GM23338 (cell line): ENCODE data around the gene ARHGEF10L. TPM values are rescaled to one million over a fixed set of nuclear protein-coding genes. Genes with fewer than 3 reads are reported as not detected.
A peak's percentile ranks its signal among the peaks of the same experiment; 100 is the strongest.

Source experiments
- ATAC-seq: fragments of 200-7000 bp; cut with Tn5 transposase; 3 replicates; pipeline ENCODE4 v1.9.1; 2020
- DNase-seq: peaks from one replicate; pipeline ENCODE4 v3.0.0-alpha.2; 2015; ENCODE audit warnings: low spot score
- H2AFZ ChIP-seq: fragments of 200-600 bp; sonication (generic); 2 replicates; pipeline ENCODE4 v1.8.0; 2016; ENCODE audit warnings: antibody characterized with exemption, mild to moderate bottlenecking, moderate library complexity
- H3F3A ChIP-seq: fragments of 200-600 bp; sonication (generic); replicated peaks from 2 replicates; pipeline ENCODE4 v1.8.0; 2017; ENCODE audit warnings: antibody characterized with exemption, mixed run types, low read depth
- H3K27ac ChIP-seq: fragments of 200-600 bp; sonication (generic); 2 replicates; pipeline ENCODE4 v1.6.1; 2016; ENCODE audit warnings: low read depth
- H3K27me3 ChIP-seq: fragments of 200-600 bp; sonication (generic); 2 replicates; pipeline ENCODE4 v1.8.0; 2016; ENCODE audit warnings: mild to moderate bottlenecking, mixed run types, moderate library complexity; ENCODE audit not compliant: insufficient read depth
- H3K36me3 ChIP-seq: fragments of 200-600 bp; sonication (generic); 2 replicates; pipeline ENCODE4 v1.8.0; 2016; ENCODE audit warnings: mild to moderate bottlenecking; ENCODE audit not compliant: insufficient read depth
- H3K4me1 ChIP-seq: fragments of 200-600 bp; sonication (generic); 2 replicates; pipeline ENCODE4 v1.8.0; 2016; ENCODE audit warnings: mild to moderate bottlenecking, moderate library complexity; ENCODE audit not compliant: insufficient read depth
- H3K4me2 ChIP-seq: fragments of 200-600 bp; sonication (generic); 2 replicates; pipeline ENCODE4 v1.7.1; 2017; ENCODE audit warnings: mixed run types
- H3K4me3 ChIP-seq: fragments of 200-600 bp; sonication (generic); 2 replicates; pipeline ENCODE4 v1.6.1; 2016; ENCODE audit warnings: mixed run types
- H3K79me2 ChIP-seq: fragments of 200-600 bp; sonication (generic); replicated peaks from 2 replicates; pipeline ENCODE4 v1.8.0; 2017; ENCODE audit warnings: mild to moderate bottlenecking; ENCODE audit not compliant: insufficient read depth
- H3K9me2 ChIP-seq: fragments of 200-600 bp; sonication (generic); 2 replicates; pipeline ENCODE4 v1.8.0; 2017; ENCODE audit not compliant: insufficient read depth
- H4K20me1 ChIP-seq: fragments of 200-600 bp; sonication (generic); replicated peaks from 2 replicates; pipeline ENCODE4 v1.8.0; 2017; ENCODE audit warnings: mild to moderate bottlenecking; ENCODE audit not compliant: insufficient read depth
- H3K27ac Mint-ChIP-seq: 2 replicates; pipeline ENCODE4 v1.8.0; 2020; ENCODE audit warnings: inconsistent platforms, mild to moderate bottlenecking, moderate library complexity, mixed read lengths
- H3K27me3 Mint-ChIP-seq: 3 replicates; pipeline ENCODE4 v1.8.0; 2022; ENCODE audit warnings: low read depth, mild to moderate bottlenecking, moderate library complexity, mixed read lengths, inconsistent platforms; ENCODE audit not compliant: insufficient read depth, poor library complexity
- H3K36me3 Mint-ChIP-seq: 3 replicates; pipeline ENCODE4 v1.8.0; 2021; ENCODE audit warnings: low read depth, mild to moderate bottlenecking, inconsistent platforms, moderate library complexity, mixed read lengths
- H3K4me1 Mint-ChIP-seq: 3 replicates; pipeline ENCODE4 v1.8.0; 2020; ENCODE audit warnings: mild to moderate bottlenecking, inconsistent platforms, mixed read lengths
- H3K4me3 Mint-ChIP-seq: 3 replicates; pipeline ENCODE4 v1.8.0; 2021; ENCODE audit warnings: moderate library complexity, mild to moderate bottlenecking, inconsistent platforms, mixed read lengths
- H3K9me3 Mint-ChIP-seq: 3 replicates; pipeline ENCODE4 v1.8.0; 2020; ENCODE audit warnings: moderate library complexity, mild to moderate bottlenecking, inconsistent platforms, mixed read lengths
- CREB1 ChIP-seq: fragments of 250-450 bp; sonication (Bioruptor Pico); IDR thresholded peaks from 2 replicates; pipeline ENCODE4 v1.5.0; 2020; ENCODE audit warnings: low read depth, mild to moderate bottlenecking, moderate library complexity
- CTCF ChIP-seq, 2 experiments: fragments of 200-600 bp in 1 of 2; sonication (generic) in 1 of 2; conservative IDR thresholded peaks; 2 replicates each; pipeline versions ENCODE4 v1.5.1 to v1.6.1; 2016 to 2017; ENCODE audit warnings: antibody characterized with exemption in 2 of 2, low read depth in 2 of 2, mild to moderate bottlenecking in 2 of 2, moderate library complexity in 1 of 2
- ETS1 ChIP-seq: IDR thresholded peaks from 2 replicates; pipeline ENCODE4 v1.6.1; 2016; ENCODE audit warnings: antibody characterized with exemption
- EZH2 ChIP-seq: fragments of 200-600 bp; sonication (generic); IDR thresholded peaks from one replicate; pipeline ENCODE4 v1.8.0; 2017; ENCODE audit warnings: antibody characterized with exemption, mild to moderate bottlenecking, low read depth; ENCODE audit not compliant: unreplicated experiment
- EZH2phosphoT487 ChIP-seq: fragments of 200-600 bp; sonication (generic); IDR thresholded peaks from one replicate; pipeline ENCODE4 v1.8.1; 2018; ENCODE audit warnings: antibody characterized with exemption; ENCODE audit not compliant: unreplicated experiment
- JUNB ChIP-seq: IDR thresholded peaks from one replicate; pipeline ENCODE4 v1.6.1; 2016; ENCODE audit warnings: antibody characterized with exemption; ENCODE audit not compliant: unreplicated experiment
- NANOG ChIP-seq: IDR thresholded peaks from 2 replicates; pipeline ENCODE4 v1.6.1; 2016; ENCODE audit warnings: antibody characterized with exemption, borderline replicate concordance
- POLR2AphosphoS5 ChIP-seq: IDR thresholded peaks from 2 replicates; pipeline ENCODE4 v1.6.1; 2016; ENCODE audit warnings: antibody characterized with exemption, low read depth
- REST ChIP-seq: IDR thresholded peaks from one replicate; pipeline ENCODE4 v1.6.1; 2018; ENCODE audit warnings: antibody characterized with exemption; ENCODE audit not compliant: unreplicated experiment
- STAT1 ChIP-seq: IDR thresholded peaks from one replicate; pipeline ENCODE4 v1.6.1; 2016; ENCODE audit warnings: antibody characterized with exemption; ENCODE audit not compliant: unreplicated experiment
- ZNF114 ChIP-seq: fragments of 250-450 bp; sonication (Bioruptor Pico); IDR thresholded peaks from 2 replicates; pipeline ENCODE4 v1.5.0; 2020; ENCODE audit warnings: mild to moderate bottlenecking, moderate library complexity
- ZNF331 ChIP-seq: fragments of 250-450 bp; sonication (Bioruptor Pico); IDR thresholded peaks from 2 replicates; pipeline ENCODE4 v1.5.0; 2020; ENCODE audit warnings: low read depth, mild to moderate bottlenecking, moderate library complexity
- polyA plus RNA-seq: library from polyadenylated mRNA; unstranded; fragments of >200 nt; fragmentation: Nextera tagmentation; extraction: Ambion mirVana; gene quantifications from 2 replicates; pipeline ENCODE4 v1.2.1, GENCODE V29; 2016
- total RNA-seq: library from RNA; depleted of rRNA; stranded (reverse); fragments of >200 nt; shearing (Covaris generic); gene quantifications from 2 replicates; pipeline ENCODE4 v1.2.3, GENCODE V29; 2014

Gene ARHGEF10L
- total and polyA plus RNA-seq, 2 experiments from 2014 or later: 12.1 to 46.8 TPM

- Mint-ChIP-seq H3K4me3 (no peak overlapping the region), H3K36me3 (no peaks in the 10 kb centered on the region), H3K9me3 (no peaks in the 10 kb centered on the region; the same call in 2 of the 3 replicates), H3K27ac (no peak overlapping the region), H3K4me1 (no peaks in the 10 kb centered on the region), H3K27me3 (no peaks in the 10 kb centered on the region)
- no peaks in the 10 kb centered on the region for H4K20me1 ChIP-seq
- no peak overlapping the region for H3K4me3 ChIP-seq
- no peaks in the 10 kb centered on the region for H3K36me3 ChIP-seq
- no peak for DNase-seq
- no peaks in the 10 kb centered on the region for H3K79me2 ChIP-seq
- no peaks in the 10 kb centered on the region for H3K9me2 ChIP-seq
- H2AFZ ChIP-seq: no peak overlapping the region; the same call in 1 of the 2 replicates
- H3K27ac ChIP-seq: no peak overlapping the region
- H3K4me1 ChIP-seq: no peaks in the 10 kb centered on the region
- TF ChIP-seq CTCF (conservative IDR thresholded peaks at IDR 0.05; ENCODE audit: low read depth in 2 of 2) (peak in 1 of 2 experiments; percentile 37; a peak in 2 of 4 replicates), EZH2phosphoT487 (no peak)
- no peak; the same call in 2 of the 3 replicates for ATAC-seq
- no peak overlapping the region for H3K4me2 ChIP-seq
- no peaks in the 10 kb centered on the region for H3K27me3 ChIP-seq
- no peaks in the 10 kb centered on the region for H3F3A ChIP-seq
Measured at GRCh38 chr1:17724150-17724549, 184.7 kb downstream of the ARHGEF10L start.

- Histone ChIP-seq H4K20me1 (no peaks in the 10 kb centered on the region), H3K27ac (no peak overlapping the region), H3K36me3 (no peaks in the 10 kb centered on the region), H3K4me1 (no peaks in the 10 kb centered on the region), H3K27me3 (no peaks in the 10 kb centered on the region), H3K4me3 (no peak overlapping the region), H3K4me2 (no peak overlapping the region), H3K79me2 (no peaks in the 10 kb centered on the region), H3F3A (no peaks in the 10 kb centered on the region), H2AFZ (no peak overlapping the region), H3K9me2 (no peaks in the 10 kb centered on the region)
- no peak overlapping the region for H3K4me3 Mint-ChIP-seq
- no peaks in the 10 kb centered on the region for H3K27me3 Mint-ChIP-seq
- no peaks in the 10 kb centered on the region for H3K36me3 Mint-ChIP-seq
- H3K9me3 Mint-ChIP-seq: no peaks in the 10 kb centered on the region; the same call in 2 of the 3 replicates
- DNase-seq (no peak), ATAC-seq (no peak)
- H3K4me1 Mint-ChIP-seq: no peaks in the 10 kb centered on the region
- H3K27ac Mint-ChIP-seq: no peak overlapping the region
- TF ChIP-seq STAT1 (no peak), REST (no peak), ZNF331 (no peak), NANOG (no peak), CREB1 (CRISPR knock-in tag) (no peak), ETS1 (no peak), POLR2AphosphoS5 (no peak), ZNF114 (no peak), EZH2 (no peak), EZH2phosphoT487 (no peak), JUNB (no peak), CTCF (conservative IDR thresholded peaks at IDR 0.05; ENCODE audit: low read depth in 2 of 2) (no peak)
Measured at GRCh38 chr1:17725084-17725719, 185.7 kb downstream of the ARHGEF10L start.
